ENCODE data around the gene NOL4L.
"Not testable (repeated sequence)": the region's sequence is repeated elsewhere in the genome, so short reads cannot be mapped to it uniquely, and the experiment has no call there.

Gene NOL4L

GRCh38 chr20:32473231-32474008 lies 111.7 kb downstream of the NOL4L start:
- DNase-seq (ENCODE audit: low spot score): no peak

DNA sequence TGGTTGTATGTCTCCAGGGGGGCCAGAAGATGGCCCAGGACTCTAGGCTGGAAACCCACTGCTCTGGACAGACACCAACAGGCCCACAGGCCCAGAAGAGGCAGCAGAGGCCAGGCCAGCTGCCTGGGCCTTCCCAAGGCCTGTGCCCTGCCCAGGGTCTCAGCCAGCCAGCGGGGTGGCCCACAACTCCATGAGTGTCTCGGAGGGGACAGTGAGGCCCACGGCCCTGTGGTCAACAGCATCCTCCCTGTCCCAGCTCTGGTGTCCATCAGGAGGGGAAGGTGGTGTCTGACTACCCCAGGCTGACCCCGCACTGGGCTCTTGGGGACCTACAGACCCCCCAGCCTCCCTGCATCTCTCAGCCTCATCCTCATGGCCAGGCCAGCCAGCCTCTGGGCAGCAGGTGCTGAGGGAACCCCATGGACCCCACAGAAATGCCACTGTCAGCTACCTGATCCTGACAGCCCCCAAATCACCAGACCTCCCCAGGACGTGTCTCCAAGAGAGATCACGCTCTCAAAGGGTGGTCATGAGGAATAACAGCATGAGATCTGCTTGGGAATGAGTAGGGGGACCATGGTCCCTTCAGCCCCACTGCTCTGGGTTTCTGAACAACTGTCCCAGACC lies 112.4 kb downstream of the NOL4L start:
- DNase-seq (ENCODE audit: low spot score): no peak

GRCh38 chr20:32470940-32471339 lies 114.2 kb downstream of the NOL4L start:
- no peak for DNase-seq (ENCODE audit: low spot score)

- peak; percentile 73 for DNase-seq (ENCODE audit: low spot score)
Observed at GRCh38 chr20:32470025-32470861, 114.9 kb downstream of the NOL4L start.

DNA sequence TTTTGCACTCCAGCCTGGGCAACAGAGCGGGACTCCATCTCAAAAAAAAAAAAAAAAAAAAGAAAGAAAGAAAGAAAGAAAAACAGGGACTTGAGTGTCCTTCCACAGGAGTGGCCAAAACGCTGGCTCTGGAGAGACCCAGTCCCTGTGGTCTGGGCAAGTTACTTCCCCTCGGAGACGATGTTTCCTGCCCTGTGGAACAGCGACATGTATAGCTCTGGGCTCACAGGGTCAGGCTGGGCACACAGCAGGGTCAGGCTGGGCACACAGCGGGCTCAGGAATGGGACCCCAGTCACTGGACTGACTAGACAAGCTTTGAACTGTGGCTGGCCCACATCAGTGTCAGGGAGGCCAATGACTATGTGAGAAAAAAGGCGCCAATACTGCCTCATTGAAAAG lies 116.3 kb downstream of the NOL4L start:
- DNase-seq (ENCODE audit: low spot score): no peak

DNA sequence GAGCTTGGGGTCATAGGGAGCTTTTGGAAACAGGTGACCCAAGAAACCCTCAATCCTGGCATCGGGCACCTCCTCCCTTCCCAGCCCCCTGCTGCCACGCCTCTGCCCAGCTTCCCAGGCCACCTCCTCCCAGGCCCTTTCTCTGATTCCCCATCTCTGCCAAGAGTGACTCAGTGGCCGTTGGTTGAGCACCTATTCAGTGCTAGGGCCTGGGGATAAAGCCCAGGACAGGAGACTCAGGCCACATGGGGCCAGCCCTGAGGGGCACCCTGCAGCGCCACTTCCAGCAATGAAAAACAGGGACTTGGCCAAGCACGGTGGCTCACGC lies 116.9 kb downstream of the NOL4L start:
- DNase-seq (ENCODE audit: low spot score): no peak

DNA sequence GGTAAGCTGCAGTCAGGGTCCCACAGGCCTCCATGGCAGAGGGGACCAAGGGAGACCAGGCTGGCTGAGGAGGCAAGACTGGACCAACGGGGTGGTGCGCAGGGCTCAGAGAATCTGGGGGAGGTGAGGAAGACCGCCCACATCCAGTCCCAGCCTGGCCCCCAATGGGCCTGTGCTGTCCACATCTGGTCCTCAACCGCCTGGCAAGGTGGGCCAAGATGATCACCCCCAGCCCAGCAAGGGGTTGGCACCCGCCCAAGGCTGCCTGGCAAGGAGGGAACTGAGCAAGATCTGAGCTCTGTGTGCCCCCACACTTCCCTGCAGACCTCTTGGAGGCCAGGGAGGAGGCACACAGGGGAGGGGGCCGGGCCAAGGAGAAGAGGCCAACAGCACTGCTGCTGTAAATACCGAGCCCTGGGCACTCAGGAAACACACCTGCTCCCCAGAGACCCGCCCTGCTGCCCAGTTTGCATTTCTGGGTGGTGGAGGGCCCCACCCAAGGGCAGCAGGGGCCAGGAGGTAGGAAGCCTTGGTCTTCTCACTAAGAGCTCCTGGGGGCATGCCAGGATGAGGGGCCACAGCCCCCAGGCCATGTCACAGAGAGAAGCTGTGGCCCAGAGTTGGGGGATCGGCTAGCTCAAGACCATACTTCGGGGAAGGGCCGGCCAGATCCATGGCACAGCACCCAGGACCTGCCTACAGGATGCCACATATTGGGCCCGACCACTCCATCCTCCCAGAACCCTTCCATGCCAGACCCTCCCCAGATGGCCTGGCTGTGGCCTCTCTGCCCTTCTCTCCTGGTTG lies 117.4 kb downstream of the NOL4L start:
- DNase-seq (ENCODE audit: low spot score): no peak

- no peak for DNase-seq (ENCODE audit: low spot score)
Observed at GRCh38 chr20:32466739-32467505, 118.2 kb downstream of the NOL4L start.

DNA sequence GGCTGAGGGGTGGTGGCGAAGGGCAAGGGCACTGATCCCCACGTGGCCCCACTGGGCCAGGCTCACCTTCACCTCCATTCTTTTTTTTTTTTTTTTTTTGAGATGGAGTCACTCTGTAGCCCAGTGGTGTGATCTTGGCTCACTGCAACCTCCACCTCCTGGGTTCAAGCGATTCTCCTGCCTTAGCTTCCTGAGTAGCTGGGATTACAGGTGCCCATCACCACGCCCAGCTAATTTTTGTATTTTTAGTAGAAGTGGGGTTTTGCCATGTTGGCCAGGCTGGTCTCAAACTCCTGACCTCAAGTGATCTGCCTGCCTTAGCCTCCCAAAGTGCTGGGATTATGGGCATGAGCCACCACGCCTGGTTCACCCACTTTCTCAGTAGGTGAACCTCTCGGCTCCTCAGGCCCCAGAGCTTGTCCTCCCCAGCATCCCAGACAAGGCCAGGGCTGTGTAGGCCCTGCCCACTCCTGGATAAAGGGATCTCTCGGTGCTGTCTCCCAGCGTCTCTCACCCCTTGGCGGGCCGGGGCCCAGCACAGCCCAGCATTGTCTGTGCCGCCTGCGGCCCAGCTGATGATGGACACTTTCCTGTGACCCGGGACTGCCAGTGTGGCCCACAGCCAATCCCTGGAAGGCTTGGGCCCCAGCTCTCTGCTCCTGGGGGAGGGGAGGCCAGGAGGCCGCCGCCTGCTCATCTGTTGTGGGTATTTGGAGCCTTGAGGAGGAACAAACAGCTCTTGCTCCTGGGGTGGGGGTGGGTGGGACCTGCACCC lies 119.0 kb downstream of the NOL4L start:
- DNase-seq (ENCODE audit: low spot score): not testable (repeated sequence)

DNA sequence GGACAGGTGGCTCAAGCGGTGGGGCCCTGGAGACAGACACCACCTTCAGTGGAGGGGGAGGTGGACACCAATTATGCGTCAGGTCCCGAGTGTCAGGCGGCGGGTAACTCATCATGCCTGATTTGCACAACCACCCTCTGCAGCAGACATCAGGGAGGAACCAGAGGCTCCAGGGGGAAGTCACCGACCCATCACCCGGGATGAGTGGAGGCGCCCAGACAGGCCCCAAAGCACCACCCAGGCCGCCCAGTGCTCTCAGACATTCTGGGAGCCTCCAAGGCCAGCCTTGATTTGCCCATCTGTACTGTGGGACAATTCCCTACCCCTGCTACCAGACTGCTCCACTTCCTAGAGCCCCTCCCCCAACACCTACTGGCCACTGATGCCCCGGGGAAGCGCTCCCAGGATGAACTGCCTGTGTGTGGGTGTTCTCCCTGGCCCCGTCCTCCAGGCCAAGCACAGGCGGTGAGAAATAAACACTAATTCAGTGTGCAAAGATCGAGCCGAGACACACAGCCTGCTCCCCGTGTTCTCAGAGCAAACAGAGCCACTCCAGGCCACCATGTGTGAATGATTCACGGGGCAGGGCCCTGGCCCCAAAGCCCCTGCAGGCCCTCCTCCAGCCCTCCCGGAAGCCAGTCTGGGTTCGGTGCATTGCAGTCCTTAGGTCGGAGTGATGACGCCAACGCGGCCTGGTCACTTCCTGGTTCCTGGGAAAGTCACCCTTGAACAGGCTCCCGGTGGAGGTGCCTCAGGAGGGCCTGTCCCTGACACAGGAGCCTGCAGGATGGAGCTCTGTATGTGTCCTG lies 119.8 kb downstream of the NOL4L start:
- DNase-seq (ENCODE audit: low spot score): no peak

DNA sequence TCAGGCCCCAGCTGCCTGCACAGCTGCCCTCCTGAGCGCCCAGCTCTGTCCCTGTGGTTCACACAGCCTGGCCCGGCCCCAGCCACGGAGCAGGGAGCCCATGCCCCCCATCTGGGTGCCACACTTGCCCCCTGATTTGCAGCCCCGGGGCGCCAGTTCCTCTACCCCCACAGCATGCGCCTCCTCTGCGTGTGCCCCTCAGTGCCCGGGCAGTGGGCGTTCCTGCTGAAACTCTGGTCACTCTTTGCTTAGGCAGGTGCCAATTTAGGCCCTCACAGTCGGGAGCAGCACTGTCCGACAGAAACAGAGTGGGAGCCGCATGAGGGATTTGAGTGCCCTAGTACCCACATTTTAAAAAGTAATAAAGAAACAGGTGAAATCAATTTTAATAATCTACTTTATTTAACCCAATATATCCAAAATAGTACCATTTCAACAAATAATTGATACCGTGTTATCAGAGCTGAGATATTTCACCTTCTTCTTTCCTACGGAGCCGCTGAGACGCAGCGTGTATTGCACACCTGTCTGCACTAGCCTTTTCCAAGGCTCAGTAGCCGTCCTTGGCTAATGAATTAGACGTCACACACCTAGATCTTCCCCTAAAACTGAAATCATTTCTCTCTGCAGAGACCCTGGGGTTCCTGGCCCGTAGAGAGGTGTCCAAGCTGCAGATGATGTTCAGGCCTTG lies 120.6 kb downstream of the NOL4L start:
- DNase-seq (ENCODE audit: low spot score): no peak

DNA sequence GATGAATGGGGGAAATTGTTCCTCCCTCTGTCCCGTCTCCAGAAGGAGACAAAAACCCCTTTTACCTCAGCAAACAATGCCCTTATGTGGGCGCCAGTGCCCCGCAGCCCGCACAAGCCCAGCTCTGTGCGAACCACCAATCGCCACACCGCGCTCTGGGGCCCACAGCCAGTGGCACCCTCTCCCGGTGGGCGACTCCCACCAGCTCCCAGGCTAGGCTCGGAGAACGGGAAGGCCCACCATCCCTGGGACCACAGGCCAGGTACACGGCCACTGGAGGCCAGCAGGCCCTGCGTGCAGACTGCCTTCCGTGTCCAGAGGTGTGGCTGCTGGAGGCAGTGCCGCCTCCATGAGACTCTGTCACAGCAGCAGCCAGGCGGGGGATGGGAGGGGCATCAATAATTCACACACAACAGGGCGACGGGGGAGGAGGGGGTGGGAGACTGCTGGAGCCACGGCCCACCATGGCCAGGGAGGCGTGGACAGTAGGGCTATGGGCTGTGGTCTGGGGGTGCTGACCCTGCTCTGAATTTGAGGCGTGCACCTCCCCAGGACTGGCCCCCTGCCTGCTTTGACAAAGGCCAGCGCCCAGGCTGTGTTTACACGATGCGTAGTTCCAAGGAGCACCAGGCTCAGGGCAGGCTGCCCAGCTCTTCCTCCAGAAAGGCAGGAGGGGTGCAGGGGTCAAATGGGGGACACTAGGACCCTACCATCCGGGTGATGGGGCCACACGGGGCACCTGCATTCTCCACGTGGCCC lies 121.3 kb downstream of the NOL4L start:
- no peak for DNase-seq (ENCODE audit: low spot score)

DNA sequence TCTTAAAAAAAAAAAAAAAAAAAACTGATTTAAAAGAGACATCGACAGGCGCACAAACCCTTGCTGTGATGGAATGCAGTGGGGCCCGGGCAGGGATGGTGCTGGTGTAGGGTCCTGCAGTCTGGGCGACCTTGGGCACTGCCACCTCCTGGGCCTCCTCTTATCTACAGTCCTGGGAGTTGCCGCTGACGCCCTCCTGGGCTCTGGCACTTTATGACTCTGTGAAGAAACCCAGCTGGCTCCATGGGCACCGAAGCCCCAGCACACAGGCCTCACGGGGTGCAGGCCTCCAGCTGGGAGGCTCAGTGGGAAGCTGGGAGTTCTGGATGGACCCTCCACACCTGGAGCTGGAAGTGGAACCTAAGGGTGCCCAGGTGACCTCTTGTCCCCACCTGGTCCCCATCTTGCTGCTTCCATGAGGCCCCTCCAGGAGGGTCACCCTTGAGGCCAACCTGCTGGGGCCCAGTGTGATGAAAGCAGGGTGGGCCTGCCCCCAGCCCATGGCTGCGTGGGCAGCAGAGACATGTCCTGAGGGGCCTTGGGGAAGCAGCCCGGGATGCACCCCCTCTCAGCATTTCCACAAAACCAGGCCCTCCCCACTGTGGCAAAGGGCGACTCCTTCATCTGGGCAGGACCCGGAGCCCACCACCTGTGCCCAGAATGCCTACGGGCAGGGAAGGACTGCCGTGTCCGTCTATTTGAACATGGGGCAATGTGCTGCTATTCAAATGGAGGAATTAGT lies 122.1 kb downstream of the NOL4L start:
- DNase-seq (ENCODE audit: low spot score): no peak

DNA sequence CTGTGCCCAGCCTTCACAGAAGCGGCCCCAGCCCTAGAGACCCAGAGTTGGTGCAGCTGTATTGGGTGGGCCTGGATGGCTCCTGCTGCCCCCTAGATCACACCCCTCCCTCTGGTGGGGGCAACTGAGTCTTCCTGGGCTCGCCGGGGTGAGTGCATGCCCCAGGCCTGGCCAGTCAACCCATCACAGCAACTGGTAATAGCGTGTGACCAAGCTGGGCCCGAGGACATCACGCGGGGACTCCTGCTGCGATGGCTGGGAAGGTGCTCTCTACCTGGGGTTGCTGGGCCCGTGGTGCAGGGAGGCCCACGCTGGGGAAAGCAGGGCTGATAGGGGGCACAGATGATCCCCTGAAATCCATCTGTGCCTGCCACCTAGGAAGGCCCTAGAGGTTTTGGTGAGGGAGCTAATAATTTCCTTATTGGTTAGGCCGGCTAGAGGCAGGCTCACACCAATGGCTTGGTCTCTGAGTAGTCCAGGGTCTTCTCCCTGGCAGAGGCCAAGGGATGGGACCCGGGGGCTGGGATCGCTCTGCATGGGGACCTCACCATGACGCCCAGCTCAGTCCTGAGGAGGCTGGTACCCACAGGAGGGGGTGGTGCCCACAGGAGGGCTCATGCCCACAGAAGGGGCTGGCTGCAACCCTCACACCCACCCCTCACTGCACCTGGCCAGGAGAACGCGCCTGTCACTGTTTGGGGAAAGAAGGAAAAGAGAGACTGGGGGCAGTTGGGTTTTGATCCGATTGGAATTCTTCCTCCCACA lies 123.1 kb downstream of the NOL4L start:
- DNase-seq (ENCODE audit: low spot score): no peak

GRCh38 chr20:32460683-32461320 lies 124.3 kb downstream of the NOL4L start:
- no peak for DNase-seq (ENCODE audit: low spot score)

GRCh38 chr20:32460231-32460630 lies 124.9 kb downstream of the NOL4L start:
- no peak for DNase-seq (ENCODE audit: low spot score)
